ENCODE results near the gene SMYD3. TPM values are rescaled to one million over a fixed set of nuclear protein-coding genes. Genes with fewer than 3 reads are reported as not detected.
A peak's percentile ranks its signal among the peaks of the same experiment; 100 is the strongest.

SMYD3 gene
- total RNA-seq (2014; rRNA removed; shearing (Covaris generic)) = 49.5 and 69.6 TPM in 2 replicates

- in situ Hi-C loops (cut with HindIII; ENCODE audit: low sequenced_read_pairs) = no loop called here
- peak; percentile 84 for DNase-seq (ENCODE audit: low spot score)
Measured at GRCh38 chr1:246506674-246507481, at the start of gene SMYD3. SMYD3 (minus strand) TSS chr1:246507279.

GRCh38 chr1:246554201-246554600, 47.1 kb upstream of the SMYD3 start:
- DNase-seq (ENCODE audit: low spot score) = peak; percentile 89
- in situ Hi-C loops (cut with HindIII; ENCODE audit: low sequenced_read_pairs) = no loop called here

- in situ Hi-C loops (cut with HindIII; ENCODE audit: low sequenced_read_pairs) = no loop called here
- no peak for DNase-seq (ENCODE audit: low spot score)
Measured at GRCh38 chr1:246552110-246552509, 45.0 kb upstream of the SMYD3 start.

GRCh38 chr1:246550402-246550801, 43.3 kb upstream of the SMYD3 start:
- DNase-seq (ENCODE audit: low spot score) = no peak
- in situ Hi-C loops (cut with HindIII; ENCODE audit: low sequenced_read_pairs) = no loop called here

- in situ Hi-C loops (cut with HindIII; ENCODE audit: low sequenced_read_pairs) = no loop called here
- DNase-seq (ENCODE audit: low spot score) = no peak
Measured at GRCh38 chr1:246549665-246550064, 42.6 kb upstream of the SMYD3 start.

GRCh38 chr1:246544001-246544400, 36.9 kb upstream of the SMYD3 start:
- in situ Hi-C loops (cut with HindIII; ENCODE audit: low sequenced_read_pairs) = no loop called here
- no peak for DNase-seq (ENCODE audit: low spot score)

GRCh38 chr1:246540738-246541491, 33.8 kb upstream of the SMYD3 start:
- in situ Hi-C loops (cut with HindIII; ENCODE audit: low sequenced_read_pairs) = no loop called here
- no peak for DNase-seq (ENCODE audit: low spot score)

GRCh38 chr1:246537887-246538286, 30.8 kb upstream of the SMYD3 start:
- DNase-seq (ENCODE audit: low spot score) = no peak

GRCh38 chr1:246537441-246537840, 30.4 kb upstream of the SMYD3 start:
- DNase-seq (ENCODE audit: low spot score) = no peak
- in situ Hi-C loops (cut with HindIII; ENCODE audit: low sequenced_read_pairs) = no loop called here

More at GRCh38 chr1:246537887-246538286, 30.8 kb upstream of the SMYD3 start:
- in situ Hi-C loops (cut with HindIII; ENCODE audit: low sequenced_read_pairs) = no loop called here

GRCh38 chr1:246534114-246534513, 27.0 kb upstream of the SMYD3 start:
- DNase-seq (ENCODE audit: low spot score) = no peak
- in situ Hi-C loops (cut with HindIII; ENCODE audit: low sequenced_read_pairs) = no loop called here

- DNase-seq (ENCODE audit: low spot score) = no peak
- in situ Hi-C loops (cut with HindIII; ENCODE audit: low sequenced_read_pairs) = no loop called here
Measured at GRCh38 chr1:246533371-246533905, 26.4 kb upstream of the SMYD3 start.

GRCh38 chr1:246532519-246532918, 25.4 kb upstream of the SMYD3 start:
- in situ Hi-C loops (cut with HindIII; ENCODE audit: low sequenced_read_pairs) = no loop called here

GRCh38 chr1:246530482-246530881, 23.4 kb upstream of the SMYD3 start:
- DNase-seq (ENCODE audit: low spot score) = no peak
- in situ Hi-C loops (cut with HindIII; ENCODE audit: low sequenced_read_pairs) = no loop called here

More at GRCh38 chr1:246532519-246532918, 25.4 kb upstream of the SMYD3 start:
- no peak for DNase-seq (ENCODE audit: low spot score)

GRCh38 chr1:246528933-246529731, 22.1 kb upstream of the SMYD3 start:
- no peak for DNase-seq (ENCODE audit: low spot score)
- in situ Hi-C loops (cut with HindIII; ENCODE audit: low sequenced_read_pairs) = no loop called here

- in situ Hi-C loops (cut with HindIII; ENCODE audit: low sequenced_read_pairs) = no loop called here
- DNase-seq (ENCODE audit: low spot score) = no peak
Measured at GRCh38 chr1:246527402-246528088, 20.5 kb upstream of the SMYD3 start.

GRCh38 chr1:246526915-246527314, 19.8 kb upstream of the SMYD3 start:
- in situ Hi-C loops (cut with HindIII; ENCODE audit: low sequenced_read_pairs) = no loop called here
- no peak for DNase-seq (ENCODE audit: low spot score)

- no peak for DNase-seq (ENCODE audit: low spot score)
- in situ Hi-C loops (cut with HindIII; ENCODE audit: low sequenced_read_pairs) = no loop called here
Measured at GRCh38 chr1:246526380-246526779, 19.3 kb upstream of the SMYD3 start.

GRCh38 chr1:246519514-246519913, 12.4 kb upstream of the SMYD3 start:
- DNase-seq (ENCODE audit: low spot score) = no peak
- in situ Hi-C loops (cut with HindIII; ENCODE audit: low sequenced_read_pairs) = no loop called here
